Measurements from ENCODE around the gene SIPA1L3.

Gene SIPA1L3

GRCh38 chr19:38044267-38045111 lies 137.5 kb downstream of the SIPA1L3 start:
- no peaks in the 10 kb centered on the region for H3K36me3 ChIP-seq (ENCODE audit: insufficient read depth, low read length)
- H3K9ac ChIP-seq (ENCODE audit: low read depth, low read length): no peak overlapping the region
- H3K9me3 ChIP-seq (ENCODE audit: control insufficient read depth, insufficient read depth, low read length): no peaks in the 10 kb centered on the region
- H3K4me1 ChIP-seq (ENCODE audit: insufficient read depth, low read length): peaks cover 22% of the 10 kb centered on the region

- no peaks in the 10 kb centered on the region for H3K36me3 ChIP-seq (ENCODE audit: insufficient read depth, low read length)
- H3K9ac ChIP-seq (ENCODE audit: low read depth, low read length): no peak overlapping the region
- H3K4me1 ChIP-seq (ENCODE audit: insufficient read depth, low read length): peaks cover 22% of the 10 kb centered on the region
- no peaks in the 10 kb centered on the region for H3K9me3 ChIP-seq (ENCODE audit: control insufficient read depth, insufficient read depth, low read length)
Observed at GRCh38 chr19:38045554-38046253, 138.7 kb downstream of the SIPA1L3 start.

GRCh38 chr19:38046254-38047048 lies 139.4 kb downstream of the SIPA1L3 start:
- H3K36me3 ChIP-seq (ENCODE audit: insufficient read depth, low read length): no peaks in the 10 kb centered on the region
- H3K4me1 ChIP-seq (ENCODE audit: insufficient read depth, low read length): peaks cover 22% of the 10 kb centered on the region
- peaks cover 3% of the 10 kb centered on the region; the same call in 1 of the 2 replicates for H3K9me3 ChIP-seq (ENCODE audit: control insufficient read depth, insufficient read depth, low read length)
- H3K9ac ChIP-seq (ENCODE audit: low read depth, low read length): no peak overlapping the region

GRCh38 chr19:38047049-38047438 lies 140.0 kb downstream of the SIPA1L3 start:
- Histone ChIP-seq H3K4me1 (ENCODE audit: insufficient read depth, low read length) (peaks cover 22% of the 10 kb centered on the region), H3K36me3 (ENCODE audit: insufficient read depth, low read length) (no peaks in the 10 kb centered on the region), H3K9ac (ENCODE audit: low read depth, low read length) (no peak overlapping the region), H3K9me3 (ENCODE audit: control insufficient read depth, insufficient read depth, low read length) (peaks cover 3% of the 10 kb centered on the region; the same call in 1 of the 2 replicates)

- Histone ChIP-seq H3K4me1 (ENCODE audit: insufficient read depth, low read length) (peaks cover 22% of the 10 kb centered on the region), H3K9ac (ENCODE audit: low read depth, low read length) (no peak overlapping the region), H3K9me3 (ENCODE audit: control insufficient read depth, insufficient read depth, low read length) (peaks cover 3% of the 10 kb centered on the region; the same call in 1 of the 2 replicates), H3K36me3 (ENCODE audit: insufficient read depth, low read length) (no peaks in the 10 kb centered on the region)
Observed at GRCh38 chr19:38047641-38048040, 140.6 kb downstream of the SIPA1L3 start.

GRCh38 chr19:38049105-38049649 lies 142.2 kb downstream of the SIPA1L3 start:
- Histone ChIP-seq H3K9me3 (ENCODE audit: control insufficient read depth, insufficient read depth, low read length) (peaks cover 3% of the 10 kb centered on the region; the same call in 1 of the 2 replicates), H3K4me1 (ENCODE audit: insufficient read depth, low read length) (peaks cover 13% of the 10 kb centered on the region), H3K9ac (ENCODE audit: low read depth, low read length) (no peak overlapping the region), H3K36me3 (ENCODE audit: insufficient read depth, low read length) (no peaks in the 10 kb centered on the region)

GRCh38 chr19:38055010-38055409 lies 148.0 kb downstream of the SIPA1L3 start:
- H3K9me3 ChIP-seq (ENCODE audit: control insufficient read depth, insufficient read depth, low read length): peaks cover 3% of the 10 kb centered on the region; the same call in 1 of the 2 replicates
- peaks cover 17% of the 10 kb centered on the region for H3K4me1 ChIP-seq (ENCODE audit: insufficient read depth, low read length)
- no peaks in the 10 kb centered on the region for H3K36me3 ChIP-seq (ENCODE audit: insufficient read depth, low read length)
- no peak overlapping the region for H3K9ac ChIP-seq (ENCODE audit: low read depth, low read length)

- Histone ChIP-seq H3K9ac (ENCODE audit: low read depth, low read length) (no peak overlapping the region), H3K4me1 (ENCODE audit: insufficient read depth, low read length) (peaks cover 17% of the 10 kb centered on the region), H3K9me3 (ENCODE audit: control insufficient read depth, insufficient read depth, low read length) (peaks cover 3% of the 10 kb centered on the region; the same call in 1 of the 2 replicates), H3K36me3 (ENCODE audit: insufficient read depth, low read length) (no peaks in the 10 kb centered on the region)
Observed at GRCh38 chr19:38055655-38056521, 148.9 kb downstream of the SIPA1L3 start.

GRCh38 chr19:38056646-38057045 lies 149.6 kb downstream of the SIPA1L3 start:
- Histone ChIP-seq H3K9ac (ENCODE audit: low read depth, low read length) (no peak overlapping the region), H3K36me3 (ENCODE audit: insufficient read depth, low read length) (no peaks in the 10 kb centered on the region), H3K4me1 (ENCODE audit: insufficient read depth, low read length) (peaks cover 17% of the 10 kb centered on the region), H3K9me3 (ENCODE audit: control insufficient read depth, insufficient read depth, low read length) (no peaks in the 10 kb centered on the region)

GRCh38 chr19:38057959-38058690 lies 151.1 kb downstream of the SIPA1L3 start:
- H3K36me3 ChIP-seq (ENCODE audit: insufficient read depth, low read length): no peaks in the 10 kb centered on the region
- no peaks in the 10 kb centered on the region for H3K9me3 ChIP-seq (ENCODE audit: control insufficient read depth, insufficient read depth, low read length)
- no peak overlapping the region for H3K9ac ChIP-seq (ENCODE audit: low read depth, low read length)
- H3K4me1 ChIP-seq (ENCODE audit: insufficient read depth, low read length): peaks cover 17% of the 10 kb centered on the region

- H3K4me1 ChIP-seq (ENCODE audit: insufficient read depth, low read length): peaks cover 12% of the 10 kb centered on the region
- no peaks in the 10 kb centered on the region for H3K36me3 ChIP-seq (ENCODE audit: insufficient read depth, low read length)
- no peaks in the 10 kb centered on the region for H3K9me3 ChIP-seq (ENCODE audit: control insufficient read depth, insufficient read depth, low read length)
- no peak overlapping the region for H3K9ac ChIP-seq (ENCODE audit: low read depth, low read length)
Observed at GRCh38 chr19:38059897-38060296, 152.9 kb downstream of the SIPA1L3 start.

- Histone ChIP-seq H3K9ac (ENCODE audit: low read depth, low read length) (no peak overlapping the region), H3K4me1 (ENCODE audit: insufficient read depth, low read length) (peaks cover 8% of the 10 kb centered on the region; the same call in 1 of the 2 replicates), H3K36me3 (ENCODE audit: insufficient read depth, low read length) (no peaks in the 10 kb centered on the region), H3K9me3 (ENCODE audit: control insufficient read depth, insufficient read depth, low read length) (no peaks in the 10 kb centered on the region)
Observed at GRCh38 chr19:38060331-38060730, 153.3 kb downstream of the SIPA1L3 start.

- no peaks in the 10 kb centered on the region; the same call in 1 of the 2 replicates for H3K4me1 ChIP-seq (ENCODE audit: insufficient read depth, low read length)
- H3K36me3 ChIP-seq (ENCODE audit: insufficient read depth, low read length): no peaks in the 10 kb centered on the region
- H3K9me3 ChIP-seq (ENCODE audit: control insufficient read depth, insufficient read depth, low read length): no peaks in the 10 kb centered on the region
- H3K9ac ChIP-seq (ENCODE audit: low read depth, low read length): no peak overlapping the region
Observed at GRCh38 chr19:38061294-38061693, 154.3 kb downstream of the SIPA1L3 start.
